ENCODE data around the gene PTK6. TPM values are rescaled to one million over a fixed set of nuclear protein-coding genes. Genes with fewer than 3 reads are reported as not detected.
"Not testable (repeated sequence)": the region's sequence is repeated elsewhere in the genome, so short reads cannot be mapped to it uniquely, and the experiment has no call there.

PTK6 gene
- total and polyA plus RNA-seq, 5 donors, result 0.09 to 0.15 (median 0.14) TPM; not detected in 2

DNA sequence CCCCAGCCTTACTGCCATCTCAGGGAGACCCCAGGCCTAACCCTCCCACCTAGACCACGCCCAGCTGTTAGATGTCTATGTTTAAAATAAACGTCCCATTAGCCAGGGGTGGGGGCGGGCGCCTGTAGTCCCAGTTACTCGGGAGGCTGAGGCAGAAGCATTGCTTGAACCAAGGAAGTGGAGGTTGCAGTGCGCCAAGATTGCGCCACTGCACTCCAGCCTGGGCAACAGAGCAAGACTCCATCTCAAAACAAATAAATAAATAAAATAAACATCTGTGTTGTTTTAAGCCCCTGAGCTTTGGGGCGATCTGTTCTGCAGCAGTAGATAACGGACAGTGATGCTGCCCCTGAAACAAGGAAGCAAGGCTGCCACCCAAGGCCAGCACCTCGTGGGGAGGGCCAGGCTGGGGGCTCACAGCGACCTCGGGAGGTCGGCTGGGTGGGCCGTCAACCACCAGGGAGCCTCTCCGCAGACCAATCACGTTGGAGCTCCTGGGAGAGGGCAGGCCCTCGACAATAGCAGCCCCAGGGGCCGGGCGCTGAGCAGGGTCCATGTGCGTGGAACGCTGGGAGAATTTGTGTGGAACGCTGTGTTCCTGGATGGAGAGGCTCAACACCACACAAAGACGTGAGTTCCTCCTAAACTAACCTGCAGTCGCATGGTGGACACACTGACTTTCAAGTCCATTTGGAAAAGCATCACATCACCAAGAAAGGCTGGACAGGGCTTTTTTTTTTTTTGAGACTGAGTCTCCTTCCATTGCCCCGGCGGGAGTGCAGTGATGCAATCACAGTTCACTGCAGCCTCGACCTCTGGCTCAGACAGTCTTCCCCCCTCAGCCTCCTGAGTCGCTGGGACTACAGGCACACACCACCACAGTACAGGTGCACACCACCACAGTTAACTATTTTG, 37.9 kb upstream of the PTK6 start:
- H3K4me3 ChIP-seq (ENCODE audit: low read length), result no peak overlapping the region
- WGBS, result 70% methylated on average over 28 of the region's 28 CpGs
- intact Hi-C loops (cut with DNase I), result no loop called here
- no peak overlapping the region for H3K27ac ChIP-seq (ENCODE audit: low read length)
- ATAC-seq (no peak), DNase-seq (peak in 1 of 3 donors; percentile 60)
- peaks cover 3% of the 10 kb centered on the region for H3K4me1 ChIP-seq (ENCODE audit: control insufficient read depth, insufficient read depth, low read length)
- H3K27me3 ChIP-seq (ENCODE audit: control insufficient read depth, insufficient read depth), result no peaks in the 10 kb centered on the region
- no peaks in the 10 kb centered on the region for H3K9me3 ChIP-seq (ENCODE audit: control insufficient read depth, low read length)

GRCh38 chr20:63574156-63574828, 37.1 kb upstream of the PTK6 start, which contains the start of gene HELZ2:
TSS of gene HELZ2 (minus strand) at chr20:63574239. CDS start at chr20:63572385, 1,854 bp downstream.
- peaks cover 3% of the 10 kb centered on the region for H3K4me1 ChIP-seq (ENCODE audit: control insufficient read depth, insufficient read depth, low read length)
- WGBS, result 5% methylated on average over 40 of the region's 40 CpGs
- peak within 1 kb of the TSS; percentile 88 for H3K4me3 ChIP-seq (ENCODE audit: low read length)
- H3K9me3 ChIP-seq (ENCODE audit: control insufficient read depth, low read length), result no peaks in the 10 kb centered on the region
- ATAC-seq (peak; percentile 85 to 89), DNase-seq (peak; percentile 83 to 91 (median 91))
- intact Hi-C loops (cut with DNase I), result no loop called here
- H3K27ac ChIP-seq (ENCODE audit: low read length), result peak within 1 kb of the TSS; percentile 31
- H3K27me3 ChIP-seq (ENCODE audit: control insufficient read depth, insufficient read depth), result no peaks in the 10 kb centered on the region

GRCh38 chr20:63573647-63574131, 36.5 kb upstream of the PTK6 start:
- Histone ChIP-seq H3K4me3 (ENCODE audit: low read length) (peak overlapping the region; percentile 88), H3K9me3 (ENCODE audit: control insufficient read depth, low read length) (no peaks in the 10 kb centered on the region), H3K27ac (ENCODE audit: low read length) (peak overlapping the region; percentile 23), H3K4me1 (ENCODE audit: control insufficient read depth, insufficient read depth, low read length) (peaks cover 3% of the 10 kb centered on the region), H3K27me3 (ENCODE audit: control insufficient read depth, insufficient read depth) (no peaks in the 10 kb centered on the region)
- WGBS, result 2% methylated on average over 24 of the region's 24 CpGs
- ATAC-seq, result peak; percentile 4 to 40
- peak in 1 of 3 donors; percentile 23 for DNase-seq
- intact Hi-C loops (cut with DNase I), result no loop called here

DNA sequence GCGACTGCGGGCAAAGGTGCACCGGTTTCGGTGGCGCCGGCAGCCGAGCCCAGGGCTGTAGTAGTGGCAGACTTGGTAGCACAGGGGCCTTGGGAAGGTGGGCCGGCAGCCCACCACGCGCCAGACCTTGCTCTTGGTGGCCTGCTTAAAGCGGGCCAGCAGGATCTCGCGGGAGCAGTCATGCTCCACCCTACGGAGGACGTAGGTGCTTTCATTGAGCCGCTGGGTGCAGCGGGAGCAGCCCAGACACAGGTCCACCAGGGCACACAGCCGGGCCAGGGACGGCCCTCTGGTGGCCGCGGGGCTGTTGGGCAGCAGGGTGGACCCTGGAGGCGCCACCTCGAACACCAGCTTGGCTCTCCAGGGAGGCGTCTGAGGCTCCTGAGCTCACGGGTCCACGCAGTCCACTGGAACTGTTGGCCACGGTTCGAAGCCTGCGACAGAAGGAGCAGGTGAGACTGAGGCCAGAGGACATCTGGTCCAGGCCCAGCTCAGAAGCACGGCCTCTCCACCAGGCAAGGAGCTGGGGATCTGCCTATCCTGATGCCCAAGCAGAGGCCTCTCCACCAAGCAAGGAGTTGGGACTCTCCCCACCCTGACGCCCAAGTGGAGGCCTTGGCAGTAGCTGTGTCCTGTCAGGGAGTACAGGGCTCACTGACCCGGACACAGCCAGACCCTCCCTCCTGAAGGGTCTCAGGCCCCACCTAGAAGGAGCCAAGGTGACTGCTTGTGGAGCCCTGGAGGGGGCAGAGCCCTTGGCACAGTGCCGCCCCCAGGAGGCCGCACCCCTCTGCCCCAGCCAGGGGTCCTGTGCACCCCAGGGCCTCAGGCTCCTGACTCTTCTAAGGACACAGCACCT, 35.8 kb upstream of the PTK6 start:
- peak overlapping the region; percentile 88 for H3K4me3 ChIP-seq (ENCODE audit: low read length)
- 88% methylated on average over 34 of the region's 34 CpGs for WGBS
- intact Hi-C loops (cut with DNase I), result no loop called here
- H3K27me3 ChIP-seq (ENCODE audit: control insufficient read depth, insufficient read depth), result no peaks in the 10 kb centered on the region
- H3K4me1 ChIP-seq (ENCODE audit: control insufficient read depth, insufficient read depth, low read length), result peaks cover 3% of the 10 kb centered on the region
- H3K9me3 ChIP-seq (ENCODE audit: control insufficient read depth, low read length), result no peaks in the 10 kb centered on the region
- peak in 2 of 3 donors; percentile 21 to 53 for DNase-seq
- peak overlapping the region; percentile 23 for H3K27ac ChIP-seq (ENCODE audit: low read length)
- ATAC-seq, result peak in 1 of 2 donors; percentile 7

GRCh38 chr20:63572071-63572787, 35.1 kb upstream of the PTK6 start:
- 90% methylated on average over 48 of the region's 48 CpGs for WGBS
- Histone ChIP-seq H3K4me1 (ENCODE audit: control insufficient read depth, insufficient read depth, low read length) (peaks cover 3% of the 10 kb centered on the region), H3K9me3 (ENCODE audit: control insufficient read depth, low read length) (no peaks in the 10 kb centered on the region), H3K4me3 (ENCODE audit: low read length) (no peak overlapping the region), H3K27ac (ENCODE audit: low read length) (no peak overlapping the region), H3K27me3 (ENCODE audit: control insufficient read depth, insufficient read depth) (no peaks in the 10 kb centered on the region)
- peak in 2 of 3 donors; percentile 19 to 55 for DNase-seq
- no peak for ATAC-seq
- intact Hi-C loops (cut with DNase I), result no loop called here

- 58% methylated on average over 7 of the region's 11 CpGs for WGBS
- H3K4me3 ChIP-seq (ENCODE audit: low read length); H3K27ac ChIP-seq (ENCODE audit: low read length); H3K4me1 ChIP-seq (ENCODE audit: control insufficient read depth, insufficient read depth, low read length); ATAC-seq; H3K9me3 ChIP-seq (ENCODE audit: control insufficient read depth, low read length); H3K27me3 ChIP-seq (ENCODE audit: control insufficient read depth, insufficient read depth); intact Hi-C loops (cut with DNase I): not testable (repeated sequence)
- DNase-seq, result peak in 1 of 3 donors; percentile 26
Measured at GRCh38 chr20:63571087-63571478, 33.9 kb upstream of the PTK6 start.

DNA sequence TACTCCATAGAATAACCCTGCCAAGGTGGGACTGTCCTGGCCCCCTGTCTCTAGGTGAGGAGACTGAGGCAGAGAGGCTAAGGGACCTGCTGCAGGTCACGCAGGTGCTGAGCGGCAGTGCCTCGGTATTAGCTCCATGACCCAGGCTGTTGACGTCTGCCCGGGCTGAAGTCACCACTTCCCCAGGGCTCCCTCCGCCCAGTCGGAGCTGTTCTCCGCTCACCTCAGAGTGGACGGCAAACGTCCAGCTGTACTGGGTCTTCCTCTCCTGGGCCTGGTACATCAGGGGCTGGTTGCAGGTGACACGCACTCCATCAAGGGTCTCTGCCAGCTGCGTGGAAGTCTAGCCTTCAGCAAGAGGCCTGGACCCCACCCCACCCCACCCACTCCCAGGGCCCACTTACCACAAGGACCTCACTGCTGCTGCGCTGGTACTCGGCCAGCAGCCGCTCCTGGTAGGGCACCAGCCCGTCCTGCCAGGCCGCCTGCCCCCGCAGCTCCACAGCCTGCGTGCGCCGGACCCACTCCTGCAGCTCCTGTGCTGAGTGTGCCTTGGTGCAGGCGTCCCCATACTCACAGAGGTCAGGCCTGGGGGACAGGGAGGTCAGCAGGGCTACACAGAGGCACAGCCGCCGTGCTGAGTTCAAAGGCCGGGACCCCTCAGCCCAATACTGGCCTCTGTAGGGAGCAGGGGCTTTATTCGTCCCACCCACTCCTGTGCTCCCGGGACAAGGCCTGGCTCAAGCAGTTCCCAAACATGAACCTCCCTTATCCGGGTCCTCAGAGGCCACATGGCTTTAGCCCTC, 33.3 kb upstream of the PTK6 start:
- Histone ChIP-seq H3K4me1 (ENCODE audit: control insufficient read depth, insufficient read depth, low read length) (peaks cover 3% of the 10 kb centered on the region), H3K27ac (ENCODE audit: low read length) (no peak overlapping the region), H3K4me3 (ENCODE audit: low read length) (no peak overlapping the region), H3K27me3 (ENCODE audit: control insufficient read depth, insufficient read depth) (no peaks in the 10 kb centered on the region), H3K9me3 (ENCODE audit: control insufficient read depth, low read length) (no peaks in the 10 kb centered on the region)
- 90% methylated on average over 28 of the region's 28 CpGs for WGBS
- ATAC-seq (no peak), DNase-seq (peak in 1 of 3 donors; percentile 40)
- intact Hi-C loops (cut with DNase I), result no loop called here

- peak in 1 of 3 donors; percentile 54 for DNase-seq
- no peaks in the 10 kb centered on the region for H3K4me1 ChIP-seq (ENCODE audit: control insufficient read depth, insufficient read depth, low read length)
- no peak overlapping the region for H3K27ac ChIP-seq (ENCODE audit: low read length)
- ATAC-seq, result no peak
- intact Hi-C loops (cut with DNase I), result no loop called here
- H3K27me3 ChIP-seq (ENCODE audit: control insufficient read depth, insufficient read depth), result no peaks in the 10 kb centered on the region
- no peaks in the 10 kb centered on the region for H3K9me3 ChIP-seq (ENCODE audit: control insufficient read depth, low read length)
- WGBS, result 90% methylated on average over 46 of the region's 46 CpGs
- no peak overlapping the region for H3K4me3 ChIP-seq (ENCODE audit: low read length)
Measured at GRCh38 chr20:63568986-63569949, 32.1 kb upstream of the PTK6 start.

Measured in right cardiac atrium (tissue), 5 donors.